SU-DHL-6 (cell line): ENCODE measurements around the gene RAP1A.

Source experiments
- EZH2phosphoT487 ChIP-seq: fragments of 200-600 bp; sonication (generic), shearing (Covaris generic); conservative IDR thresholded peaks from 2 replicates; pipeline ENCODE4 v1.6.1; 2018; ENCODE audit warnings: mild to moderate bottlenecking, antibody characterized with exemption, low read length, moderate library complexity, mixed read lengths
- TF ChIP-seq, protein P1 (sequence below): fragments of 200-600 bp; sonication (generic); IDR thresholded peaks from one replicate; pipeline ENCODE4 v1.5.1; 2017; ENCODE audit warnings: antibody characterized with exemption, mild to moderate bottlenecking, low read length, moderate library complexity; ENCODE audit not compliant: insufficient read depth, poor library complexity, severe bottlenecking

DNA sequence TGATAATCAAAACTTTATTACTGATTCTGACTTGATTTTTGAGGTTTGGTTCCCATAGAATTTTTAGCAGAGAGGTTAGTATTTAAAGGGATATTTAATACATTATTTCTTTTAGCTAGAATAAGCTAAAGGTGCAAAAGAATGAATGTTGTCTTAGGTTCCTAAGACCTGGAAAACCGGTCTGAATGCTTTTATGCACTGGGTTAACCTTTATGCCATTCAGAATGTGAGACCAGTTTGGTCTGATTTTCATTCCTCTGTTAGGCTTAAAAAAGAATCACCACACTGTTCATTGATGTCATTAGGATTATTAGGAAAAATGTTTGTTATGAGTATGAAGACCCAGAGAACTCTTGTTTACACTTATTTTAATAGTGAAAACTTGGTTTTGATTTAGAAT is 30.1 kb downstream of the RAP1A start:
- TF ChIP-seq, protein P1, sequence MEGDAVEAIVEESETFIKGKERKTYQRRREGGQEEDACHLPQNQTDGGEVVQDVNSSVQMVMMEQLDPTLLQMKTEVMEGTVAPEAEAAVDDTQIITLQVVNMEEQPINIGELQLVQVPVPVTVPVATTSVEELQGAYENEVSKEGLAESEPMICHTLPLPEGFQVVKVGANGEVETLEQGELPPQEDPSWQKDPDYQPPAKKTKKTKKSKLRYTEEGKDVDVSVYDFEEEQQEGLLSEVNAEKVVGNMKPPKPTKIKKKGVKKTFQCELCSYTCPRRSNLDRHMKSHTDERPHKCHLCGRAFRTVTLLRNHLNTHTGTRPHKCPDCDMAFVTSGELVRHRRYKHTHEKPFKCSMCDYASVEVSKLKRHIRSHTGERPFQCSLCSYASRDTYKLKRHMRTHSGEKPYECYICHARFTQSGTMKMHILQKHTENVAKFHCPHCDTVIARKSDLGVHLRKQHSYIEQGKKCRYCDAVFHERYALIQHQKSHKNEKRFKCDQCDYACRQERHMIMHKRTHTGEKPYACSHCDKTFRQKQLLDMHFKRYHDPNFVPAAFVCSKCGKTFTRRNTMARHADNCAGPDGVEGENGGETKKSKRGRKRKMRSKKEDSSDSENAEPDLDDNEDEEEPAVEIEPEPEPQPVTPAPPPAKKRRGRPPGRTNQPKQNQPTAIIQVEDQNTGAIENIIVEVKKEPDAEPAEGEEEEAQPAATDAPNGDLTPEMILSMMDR: no peak
- TF ChIP-seq EZH2phosphoT487: no peak
